ENCODE data around the gene LPIN3.

DNA sequence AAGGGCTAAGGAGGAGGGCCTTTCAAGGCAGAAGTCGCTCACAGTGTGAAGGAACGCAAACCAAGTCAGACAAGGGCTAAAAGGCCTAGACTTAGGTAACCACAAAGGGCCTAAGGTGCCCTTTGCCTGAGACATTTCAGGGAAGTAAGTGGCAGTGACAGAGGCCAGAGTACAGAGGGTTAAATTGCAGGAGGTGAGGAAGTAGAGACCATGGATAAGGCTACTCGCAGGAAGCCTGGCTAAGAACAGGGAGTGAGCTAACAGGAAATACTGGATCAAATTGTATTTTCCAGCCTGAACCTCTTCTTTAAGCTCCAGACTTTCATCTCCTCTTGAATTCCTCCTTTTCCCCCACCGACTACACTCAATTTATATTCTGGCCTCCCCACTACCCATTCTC lies 39.7 kb upstream of the LPIN3 start:
- TF ChIP-seq POLR2AphosphoS5 (IDR thresholded peaks at IDR 0.05; ENCODE audit: borderline replicate concordance, low read depth, low read length) (no peak), EZH2 (IDR thresholded peaks at IDR 0.05) (no peak), FOXP2 (optimal IDR thresholded peaks at IDR 0.05; ENCODE audit: control extremely low read depth, extremely low read length, insufficient read depth) (no peak)

Measured in SK-N-MC (cell line).